ENCODE data around the gene SLAIN2. TPM values are rescaled to one million over a fixed set of nuclear protein-coding genes. Genes with fewer than 3 reads are reported as not detected.

SLAIN2 gene
- total RNA-seq, 2 donors from 2014 or later: 88.3 to 131 TPM

GRCh38 chr4:48332661-48333060 lies 8.7 kb upstream of the SLAIN2 start:
- intact Hi-C loops (cut with DNase I): no loop called here
- no peak for DNase-seq (ENCODE audit: low spot score)

DNA sequence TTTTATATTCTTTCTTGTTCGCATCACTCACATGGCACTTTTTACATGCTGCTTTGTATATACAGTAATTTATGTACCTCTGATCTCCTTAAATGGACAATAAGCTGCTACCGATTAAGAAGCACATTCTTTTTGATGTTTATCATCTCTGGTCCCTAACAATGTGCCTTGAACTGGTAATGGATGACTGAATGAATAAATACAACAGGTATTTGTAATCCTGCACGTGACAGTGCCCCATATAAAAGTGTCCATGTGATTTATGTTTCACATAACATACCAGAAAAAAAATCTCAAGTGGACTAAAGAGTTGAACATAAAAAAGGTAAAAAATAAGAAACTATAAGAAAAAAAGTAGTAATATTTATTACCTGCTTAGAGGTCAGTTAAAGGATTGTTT lies 7.7 kb upstream of the SLAIN2 start:
- intact Hi-C loops (cut with DNase I): no loop called here
- DNase-seq (ENCODE audit: low spot score): no peak

DNA sequence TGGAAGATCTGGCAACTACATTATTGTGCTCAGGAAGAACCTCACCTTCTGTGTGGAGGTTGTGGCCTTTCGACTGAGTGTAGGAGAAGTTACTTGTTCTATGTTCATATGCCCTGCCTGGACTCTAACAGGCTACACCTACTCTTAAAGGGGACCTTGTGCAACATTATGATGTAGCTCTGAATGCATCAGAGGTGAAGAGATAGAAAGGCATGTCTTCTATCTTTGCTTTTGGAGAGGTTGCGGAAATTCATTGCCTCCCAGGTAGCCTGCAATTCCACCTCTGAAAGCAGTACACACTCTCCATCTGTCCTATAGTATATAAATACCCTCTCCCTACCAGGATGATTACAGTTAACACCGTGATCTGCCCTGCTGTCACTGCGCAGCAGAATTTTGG lies 7.1 kb upstream of the SLAIN2 start:
- DNase-seq (ENCODE audit: low spot score): no peak
- intact Hi-C loops (cut with DNase I): no loop called here

GRCh38 chr4:48334900-48335384 lies 6.4 kb upstream of the SLAIN2 start:
- intact Hi-C loops (cut with DNase I): no loop called here
- no peak for DNase-seq (ENCODE audit: low spot score)

- no peak for DNase-seq (ENCODE audit: low spot score)
- intact Hi-C loops (cut with DNase I): no loop called here
Measured at GRCh38 chr4:48336146-48336870, 5.0 kb upstream of the SLAIN2 start.

- no peak for DNase-seq (ENCODE audit: low spot score)
- intact Hi-C loops (cut with DNase I): no loop called here
Measured at GRCh38 chr4:48337731-48338130, 3.6 kb upstream of the SLAIN2 start.

DNA sequence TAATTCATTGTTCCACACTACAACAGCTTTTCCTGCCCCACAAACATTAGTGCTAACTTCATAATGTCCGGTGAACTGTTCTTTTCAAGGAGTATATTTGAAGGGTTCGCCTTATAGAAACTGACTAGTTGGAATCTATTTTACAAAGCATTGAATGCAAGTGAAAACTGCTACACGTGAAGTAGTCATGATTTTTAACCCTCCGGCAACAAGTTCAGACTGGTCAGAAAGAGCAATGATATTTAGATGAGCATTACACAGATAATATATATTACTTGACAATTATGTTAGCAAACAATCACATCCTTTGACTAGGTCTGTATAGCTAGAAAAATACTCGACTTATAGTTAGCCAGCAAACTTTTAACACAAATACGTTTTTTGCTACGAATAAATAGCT lies 1.7 kb upstream of the SLAIN2 start:
- no peak for DNase-seq (ENCODE audit: low spot score)
- intact Hi-C loops (cut with DNase I): no loop called here

DNA sequence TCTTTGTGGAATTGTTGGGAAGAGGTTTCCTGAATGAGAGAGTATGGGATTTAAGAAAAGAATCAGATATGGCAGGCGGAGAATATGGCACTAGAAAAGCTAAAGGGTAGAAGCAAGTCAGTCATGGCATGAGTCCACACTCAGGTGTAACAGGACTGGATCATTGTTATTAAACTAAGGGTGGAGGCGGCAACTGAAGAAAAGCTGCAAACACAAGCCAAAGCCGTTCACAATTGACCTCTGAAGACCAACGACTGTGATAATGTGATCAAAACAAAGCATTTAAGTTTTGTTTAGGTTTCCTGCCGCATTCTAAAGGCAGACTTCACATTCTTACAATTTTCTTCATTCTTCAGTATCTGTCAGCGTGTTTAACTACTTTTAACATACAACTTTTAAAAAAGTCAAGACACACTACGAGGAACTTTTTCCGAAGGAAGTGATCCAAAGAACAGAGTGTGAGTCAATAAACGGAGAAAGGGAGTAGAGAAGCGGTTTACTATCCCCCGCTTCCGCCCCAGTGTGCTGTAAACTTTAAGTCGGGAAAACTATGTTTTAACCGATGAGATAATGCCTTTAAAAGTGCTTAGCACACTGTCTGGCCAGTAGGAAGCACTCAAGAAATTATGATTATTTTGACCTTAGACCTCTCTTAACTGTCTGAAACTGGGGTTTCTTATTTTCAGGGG lies 909 bp upstream of the SLAIN2 start:
- intact Hi-C loops (cut with DNase I): no loop called here
- DNase-seq (ENCODE audit: low spot score): no peak

DNA sequence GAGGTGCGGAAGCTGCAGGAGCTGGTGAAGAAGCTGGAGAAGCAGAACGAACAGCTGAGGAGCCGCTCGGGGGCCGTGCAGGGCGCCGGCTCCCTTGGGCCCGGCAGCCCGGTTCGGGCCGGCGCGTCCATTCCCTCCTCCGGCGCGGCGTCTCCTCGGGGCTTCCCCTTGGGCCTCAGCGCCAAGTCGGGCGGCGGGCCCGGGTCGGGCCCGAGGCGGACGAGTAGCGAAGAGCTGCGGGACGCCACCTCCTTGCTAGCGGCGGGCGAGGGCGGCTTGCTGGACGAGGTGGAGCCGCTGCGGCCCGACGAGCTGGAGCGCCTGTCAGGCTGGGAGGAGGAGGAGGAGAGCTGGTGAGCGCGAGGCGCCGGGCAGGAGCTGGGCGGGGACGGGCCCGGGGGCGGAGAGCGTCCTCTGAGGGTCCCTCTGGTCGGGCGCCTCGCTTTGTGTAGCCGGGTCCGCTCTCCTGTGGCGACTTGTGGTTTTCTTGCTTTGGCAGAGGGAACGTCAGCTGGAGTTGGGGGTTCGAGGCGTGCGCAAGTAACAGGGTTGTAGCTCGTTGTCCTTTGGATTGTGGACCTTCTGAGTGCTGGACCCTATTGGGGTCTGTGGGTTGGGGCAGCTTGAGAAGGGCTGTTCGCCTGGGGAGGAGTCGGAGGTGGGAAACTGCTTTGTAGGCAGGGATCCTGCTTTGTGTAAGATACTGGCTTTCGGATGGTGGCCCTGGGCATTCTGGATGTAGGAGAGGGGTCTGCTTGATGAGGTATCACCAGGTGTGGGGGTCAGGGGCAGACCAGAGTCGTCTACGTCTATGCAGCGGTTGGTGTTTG lies 662 bp downstream of the SLAIN2 start:
- intact Hi-C loops (cut with DNase I): no loop called here
- peak; percentile 86 for DNase-seq (ENCODE audit: low spot score)

- intact Hi-C loops (cut with DNase I): no loop called here
- DNase-seq (ENCODE audit: low spot score): no peak
Measured at GRCh38 chr4:48342606-48342880, 1.2 kb downstream of the SLAIN2 start.

- no peak for DNase-seq (ENCODE audit: low spot score)
- intact Hi-C loops (cut with DNase I): no loop called here
Measured at GRCh38 chr4:48343035-48343434, 1.7 kb downstream of the SLAIN2 start.

- intact Hi-C loops (cut with DNase I): no loop called here
- DNase-seq (ENCODE audit: low spot score): no peak
Measured at GRCh38 chr4:48343551-48343950, 2.2 kb downstream of the SLAIN2 start.

GRCh38 chr4:48345542-48345941 lies 4.2 kb downstream of the SLAIN2 start:
- intact Hi-C loops (cut with DNase I): no loop called here
- no peak for DNase-seq (ENCODE audit: low spot score)

DNA sequence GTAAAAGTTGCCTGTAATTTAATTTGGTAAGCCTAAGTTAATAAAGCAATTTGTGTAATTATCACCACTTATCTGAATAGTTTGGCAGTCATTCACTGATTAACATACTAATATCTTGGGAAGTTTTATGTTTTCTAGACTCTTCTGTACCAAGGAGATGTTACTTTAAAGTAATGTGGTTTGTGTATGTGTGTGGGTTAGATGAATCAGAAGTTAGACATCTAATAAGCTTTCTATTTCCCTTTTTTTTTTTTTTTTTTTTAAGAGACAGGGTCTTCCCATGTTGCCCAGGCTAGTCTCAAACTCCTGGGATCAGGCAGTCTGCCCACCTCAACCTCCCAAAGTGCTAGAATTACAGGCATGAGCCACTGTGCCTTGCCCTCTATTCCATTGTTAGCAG lies 5.3 kb downstream of the SLAIN2 start:
- intact Hi-C loops (cut with DNase I): no loop called here
- DNase-seq (ENCODE audit: low spot score): no peak

DNA sequence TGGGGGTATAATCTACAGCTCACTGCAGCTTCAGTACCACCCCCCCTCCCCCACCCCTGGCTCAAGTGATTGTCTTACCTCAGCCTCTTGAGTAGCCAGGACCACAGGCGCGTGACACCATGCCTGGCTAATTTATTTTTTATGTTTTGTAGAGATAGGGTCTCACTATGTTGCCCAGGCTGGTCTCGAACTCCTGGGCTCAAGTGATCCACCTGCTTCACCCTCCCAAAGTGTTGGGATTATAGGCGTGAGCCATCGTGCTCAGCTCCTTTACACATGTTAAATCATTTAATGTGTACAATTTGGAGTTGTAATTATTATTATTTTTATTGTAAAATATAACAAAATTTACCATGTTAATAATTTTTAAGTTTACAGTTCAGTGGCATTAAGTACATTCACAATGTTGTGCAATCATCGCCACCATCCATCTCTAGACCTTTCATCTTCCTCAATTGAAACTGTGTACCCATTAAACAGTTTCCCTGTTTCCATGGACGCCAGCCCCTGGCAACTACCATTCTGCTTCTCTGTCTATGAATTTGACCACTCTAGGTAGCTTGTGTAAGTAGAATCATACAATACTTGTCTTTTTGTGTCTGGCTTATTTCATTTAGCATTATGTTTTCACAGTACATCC lies 6.1 kb downstream of the SLAIN2 start:
- intact Hi-C loops (cut with DNase I): no loop called here
- DNase-seq (ENCODE audit: low spot score): no peak

DNA sequence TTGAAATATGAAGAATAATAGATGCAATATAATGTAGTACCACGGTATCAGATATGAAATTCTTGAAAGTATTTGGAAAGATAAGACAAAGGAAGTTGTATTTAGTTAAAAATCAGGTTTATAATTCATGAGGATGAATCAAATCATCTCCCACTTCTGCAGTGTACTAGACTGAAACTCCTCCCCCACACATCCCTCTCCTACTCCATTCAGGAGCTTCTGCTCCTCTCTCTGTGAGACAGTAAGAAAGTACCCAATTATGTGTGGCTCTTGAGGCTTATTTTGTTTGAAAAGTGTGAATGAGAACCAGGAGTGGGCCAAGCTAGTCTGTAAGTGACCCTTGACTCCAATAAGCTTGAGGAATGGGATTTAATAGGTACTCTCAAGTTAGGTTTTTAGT lies 9.5 kb downstream of the SLAIN2 start:
- DNase-seq (ENCODE audit: low spot score): no peak
- intact Hi-C loops (cut with DNase I): no loop called here

DNA sequence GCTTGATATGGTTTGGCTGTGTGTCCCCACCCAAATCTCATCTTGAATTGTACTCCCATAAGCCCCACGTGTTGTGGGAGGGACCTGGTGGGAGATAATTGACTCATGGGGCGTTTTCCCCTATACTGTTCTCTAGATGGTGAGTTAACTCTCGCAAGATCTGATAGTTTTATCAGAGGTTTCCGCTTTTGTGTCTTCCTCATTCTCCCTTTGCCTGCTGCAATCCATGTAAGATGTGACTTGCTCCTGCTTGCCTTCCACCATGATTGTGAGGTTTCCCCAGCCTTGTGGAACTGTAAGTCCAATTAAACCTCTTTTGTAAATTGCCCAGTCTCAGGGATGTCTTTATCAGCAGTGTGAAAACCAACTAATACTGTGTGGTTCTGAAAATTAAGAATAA lies 11.5 kb downstream of the SLAIN2 start:
- no peak for DNase-seq (ENCODE audit: low spot score)
- intact Hi-C loops (cut with DNase I): no loop called here

GRCh38 chr4:48356355-48356754 lies 15.0 kb downstream of the SLAIN2 start:
- intact Hi-C loops (cut with DNase I): no loop called here
- DNase-seq (ENCODE audit: low spot score): no peak

- intact Hi-C loops (cut with DNase I): no loop called here
Measured at GRCh38 chr4:48360285-48361011, 19.1 kb downstream of the SLAIN2 start.

More at GRCh38 chr4:48360285-48361011, 19.1 kb downstream of the SLAIN2 start:
- no peak for DNase-seq (ENCODE audit: low spot score)
